OCI-LY3 (cell line): ENCODE results near the gene LENEP.

ENCODE experiments used
- H2AFZ ChIP-seq: fragments of 200-600, 300-600 bp; shearing (Covaris generic); 2 replicates; pipeline ENCODE4 v1.6.0; 2014; ENCODE audit warnings: antibody characterized with exemption, low read depth, low read length
- H3K27ac ChIP-seq: fragments of 200-600, 300-600 bp; sonication (generic); 2 replicates; pipeline ENCODE4 v1.5.1; 2014; ENCODE audit warnings: mild to moderate bottlenecking, low read length, moderate library complexity, mixed read lengths
- H3K27me3 ChIP-seq: fragments of 200-600, 300-600 bp; sonication (generic); 2 replicates; pipeline ENCODE4 v1.6.1; 2014; ENCODE audit warnings: low read depth, low read length, mixed read lengths
- H3K36me3 ChIP-seq: fragments of 200-600, 300-600 bp; sonication (generic); replicated peaks from 2 replicates; pipeline ENCODE3; 2014; ENCODE audit warnings: low read depth, low read length, mixed read lengths
- H3K4me1 ChIP-seq: fragments of 300-600, 200-600 bp; sonication (generic); 2 replicates; pipeline ENCODE4 v1.6.1; 2014; ENCODE audit warnings: low read length, mixed read lengths
- H3K4me2 ChIP-seq: fragments of 200-600, 300-600 bp; sonication (generic); 2 replicates; pipeline ENCODE4 v1.6.1; 2014; ENCODE audit warnings: low read length, mixed read lengths
- H3K4me3 ChIP-seq: fragments of 300-600, 200-600 bp; sonication (generic); 2 replicates; pipeline ENCODE4 v1.5.1; 2014; ENCODE audit warnings: antibody characterized with exemption, mild to moderate bottlenecking, low read length, moderate library complexity
- H3K79me2 ChIP-seq: fragments of 300-600, 200-600 bp; shearing (Covaris generic); 2 replicates; pipeline ENCODE4 v1.6.1; 2014; ENCODE audit warnings: mild to moderate bottlenecking, low read length, mixed read lengths
- H3K9ac ChIP-seq: fragments of 300-600, 200-600 bp; shearing (Covaris generic); 2 replicates; pipeline ENCODE4 v1.6.0; 2014; ENCODE audit warnings: mild to moderate bottlenecking, low read length, moderate library complexity
- H3K9me3 ChIP-seq: fragments of 200-600, 300-600 bp; shearing (Covaris generic); 2 replicates; pipeline ENCODE4 v1.6.1; 2014; ENCODE audit warnings: low read length, mixed read lengths; ENCODE audit not compliant: insufficient read depth
- H4K20me1 ChIP-seq: fragments of 200-600, 300-600 bp; sonication (generic); 2 replicates; pipeline ENCODE4 v1.6.1; 2016; ENCODE audit warnings: low read length, mixed read lengths; ENCODE audit not compliant: insufficient read depth
- EZH2phosphoT487 ChIP-seq: fragments of 200-600 bp; shearing (Covaris generic); IDR thresholded peaks from 2 replicates; pipeline ENCODE4 v1.6.1; 2018; ENCODE audit warnings: antibody characterized with exemption, mixed run types, low read depth
- TF ChIP-seq, protein P1 (sequence below): fragments of 200-600, 300-600 bp; sonication (generic); IDR thresholded peaks from 2 replicates; pipeline ENCODE4 v1.5.1; 2014; ENCODE audit warnings: antibody characterized with exemption, low read length, low read depth

The LENEP gene

DNA sequence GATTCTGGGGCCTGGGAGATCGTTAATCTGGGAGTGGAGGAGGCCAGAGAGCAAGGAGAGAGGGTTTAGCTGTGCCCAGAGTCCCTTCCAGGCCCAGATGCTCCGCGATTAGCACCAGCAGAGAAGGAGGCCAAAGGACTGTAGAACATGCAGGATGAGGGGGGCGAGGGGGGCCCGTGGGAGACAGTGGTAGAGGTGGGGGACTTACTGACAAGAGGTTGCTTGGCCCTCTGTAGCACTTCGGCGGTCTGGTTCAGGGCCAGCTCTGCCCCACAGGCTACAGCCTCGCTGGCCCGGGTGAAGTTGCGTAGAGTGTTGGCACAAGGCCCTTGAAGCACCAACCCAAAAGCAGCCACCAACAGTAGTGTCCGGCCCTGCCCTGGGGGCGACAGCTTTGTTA, 39.5 kb downstream of the LENEP start:
- H3K79me2 ChIP-seq = no peaks in the 10 kb centered on the region
- H2AFZ ChIP-seq = no peak overlapping the region
- no peaks in the 10 kb centered on the region for H4K20me1 ChIP-seq
- peaks cover 15% of the 10 kb centered on the region for H3K27me3 ChIP-seq
- H3K4me2 ChIP-seq = no peak overlapping the region
- H3K9ac ChIP-seq = no peak overlapping the region
- H3K9me3 ChIP-seq = no peaks in the 10 kb centered on the region
- H3K36me3 ChIP-seq = no peaks in the 10 kb centered on the region
- TF ChIP-seq, protein P1, sequence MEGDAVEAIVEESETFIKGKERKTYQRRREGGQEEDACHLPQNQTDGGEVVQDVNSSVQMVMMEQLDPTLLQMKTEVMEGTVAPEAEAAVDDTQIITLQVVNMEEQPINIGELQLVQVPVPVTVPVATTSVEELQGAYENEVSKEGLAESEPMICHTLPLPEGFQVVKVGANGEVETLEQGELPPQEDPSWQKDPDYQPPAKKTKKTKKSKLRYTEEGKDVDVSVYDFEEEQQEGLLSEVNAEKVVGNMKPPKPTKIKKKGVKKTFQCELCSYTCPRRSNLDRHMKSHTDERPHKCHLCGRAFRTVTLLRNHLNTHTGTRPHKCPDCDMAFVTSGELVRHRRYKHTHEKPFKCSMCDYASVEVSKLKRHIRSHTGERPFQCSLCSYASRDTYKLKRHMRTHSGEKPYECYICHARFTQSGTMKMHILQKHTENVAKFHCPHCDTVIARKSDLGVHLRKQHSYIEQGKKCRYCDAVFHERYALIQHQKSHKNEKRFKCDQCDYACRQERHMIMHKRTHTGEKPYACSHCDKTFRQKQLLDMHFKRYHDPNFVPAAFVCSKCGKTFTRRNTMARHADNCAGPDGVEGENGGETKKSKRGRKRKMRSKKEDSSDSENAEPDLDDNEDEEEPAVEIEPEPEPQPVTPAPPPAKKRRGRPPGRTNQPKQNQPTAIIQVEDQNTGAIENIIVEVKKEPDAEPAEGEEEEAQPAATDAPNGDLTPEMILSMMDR = no peak
- no peak for TF ChIP-seq EZH2phosphoT487
- no peak overlapping the region for H3K4me3 ChIP-seq
- no peaks in the 10 kb centered on the region for H3K4me1 ChIP-seq
- H3K27ac ChIP-seq = no peak overlapping the region

DNA sequence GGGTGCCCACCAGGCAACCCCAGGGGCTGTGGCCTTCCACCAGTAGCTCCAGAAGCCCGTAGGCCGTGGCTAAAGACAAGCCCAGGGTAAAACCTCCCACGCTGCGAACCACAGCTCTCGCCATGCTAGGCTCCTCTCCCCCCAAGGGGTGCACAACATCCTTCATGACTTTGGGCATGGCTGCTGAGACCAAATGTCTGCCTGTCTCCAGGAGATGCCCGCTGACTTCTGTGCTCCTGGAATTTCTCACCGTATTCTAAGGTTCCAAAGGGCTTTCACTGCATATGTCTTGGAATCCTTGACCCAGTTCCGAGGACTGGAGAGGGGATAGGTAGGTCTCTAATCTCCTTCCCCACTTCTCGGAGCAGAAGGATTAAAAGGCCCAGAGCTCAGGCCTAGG, 40.1 kb downstream of the LENEP start, which contains the start of the genes DCST1 and DCST2:
Gene DCST1 (plus strand): TSS at position 301 of the 400 bp plus-strand sequence. CDS start 213 bp downstream, outside the sequence.
Gene DCST2 (minus strand): TSS at position 258 of the 400 bp plus-strand sequence. CDS start 80 bp downstream, at position 178.
- Histone ChIP-seq H3K79me2 (no peaks in the 10 kb centered on the region), H3K9ac (no peak within 1 kb of the TSS), H3K36me3 (no peaks in the 10 kb centered on the region), H3K9me3 (no peaks in the 10 kb centered on the region), H3K27ac (no peak within 1 kb of the TSS), H3K27me3 (peaks cover 21% of the 10 kb centered on the region), H2AFZ (no peak within 1 kb of the TSS), H3K4me3 (no peak within 1 kb of the TSS), H4K20me1 (no peaks in the 10 kb centered on the region), H3K4me1 (no peaks in the 10 kb centered on the region), H3K4me2 (no peak within 1 kb of the TSS)
- no peak for TF ChIP-seq EZH2phosphoT487
- TF ChIP-seq, protein P1 = no peak

DNA sequence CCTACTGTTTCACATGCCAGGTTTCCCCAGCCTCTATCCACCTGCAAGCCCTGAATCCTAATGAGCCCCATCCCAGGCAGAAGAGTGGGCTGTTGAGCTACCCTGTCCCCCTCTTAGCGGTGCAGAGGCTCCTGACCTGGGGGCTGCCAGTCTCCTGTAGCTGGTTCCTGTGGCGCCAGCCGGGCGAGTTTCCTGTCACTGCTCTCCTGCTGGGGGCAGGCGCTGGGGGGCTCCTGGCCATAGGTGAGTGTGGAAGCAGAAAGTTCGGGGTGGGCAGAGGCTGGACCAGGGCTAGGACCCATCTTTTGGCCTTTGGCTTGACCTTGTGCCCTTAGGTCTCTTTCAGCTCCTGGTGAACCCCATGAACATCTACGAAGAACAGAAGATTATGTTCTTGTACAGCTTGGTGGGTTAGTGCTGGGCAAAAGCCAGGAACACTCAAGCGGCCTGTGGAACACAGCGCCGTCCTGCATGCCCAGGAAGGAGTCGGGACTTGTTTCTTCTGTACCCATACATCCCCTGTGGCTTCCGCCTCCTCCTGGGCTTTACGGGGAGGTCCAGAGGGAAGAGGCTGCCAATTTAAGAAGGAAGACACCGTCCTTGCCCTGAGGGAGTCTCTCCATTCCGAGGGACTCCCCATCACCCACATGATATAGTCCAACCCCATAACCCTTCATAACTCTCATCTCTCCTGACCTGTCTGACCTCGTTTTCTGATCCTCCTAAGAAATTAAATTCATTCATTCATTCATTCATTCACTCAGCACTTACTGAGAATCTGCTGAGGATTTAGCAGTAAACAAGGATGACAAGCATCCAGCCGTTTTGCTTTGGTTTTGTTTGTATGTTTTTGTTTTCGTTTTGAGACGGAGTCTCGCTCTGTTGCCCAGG, 41.2 kb downstream of the LENEP start:
- Histone ChIP-seq H3K36me3 (no peaks in the 10 kb centered on the region), H3K9ac (no peak overlapping the region), H3K27me3 (peaks cover 29% of the 10 kb centered on the region), H3K27ac (no peak overlapping the region), H3K4me2 (no peak overlapping the region), H3K79me2 (no peaks in the 10 kb centered on the region), H4K20me1 (no peaks in the 10 kb centered on the region), H3K4me1 (no peaks in the 10 kb centered on the region), H2AFZ (no peak overlapping the region), H3K9me3 (no peaks in the 10 kb centered on the region), H3K4me3 (no peak overlapping the region)
- TF ChIP-seq EZH2phosphoT487 = no peak
- TF ChIP-seq, protein P1 = no peak

DNA sequence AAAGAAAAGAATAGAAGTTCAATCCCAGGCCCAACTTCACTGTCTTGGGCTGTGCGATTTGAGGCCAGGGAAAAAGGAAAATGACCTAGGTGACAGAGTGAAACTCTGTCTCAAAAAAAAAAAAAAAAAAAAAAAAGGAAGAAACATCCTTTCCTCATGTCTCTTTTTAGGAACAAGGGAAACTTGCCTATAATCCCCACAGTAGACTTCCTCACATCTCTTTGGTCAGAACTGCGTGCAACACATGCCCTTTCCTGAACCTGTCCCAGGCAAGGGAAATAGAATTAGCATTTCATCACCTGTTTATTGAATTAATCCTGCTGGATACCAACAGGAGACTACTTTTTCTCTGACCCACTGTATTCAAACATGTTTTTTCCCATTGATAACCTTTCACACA, 42.5 kb downstream of the LENEP start:
- H3K4me1 ChIP-seq = no peaks in the 10 kb centered on the region
- H3K4me2 ChIP-seq = no peak overlapping the region
- H3K9ac ChIP-seq = no peak overlapping the region
- H2AFZ ChIP-seq = no peak overlapping the region
- H4K20me1 ChIP-seq = no peaks in the 10 kb centered on the region
- H3K36me3 ChIP-seq = no peaks in the 10 kb centered on the region
- no peak overlapping the region for H3K4me3 ChIP-seq
- H3K27me3 ChIP-seq = peaks cover 29% of the 10 kb centered on the region
- TF ChIP-seq EZH2phosphoT487 = no peak
- TF ChIP-seq, protein P1 = no peak
- no peak overlapping the region for H3K27ac ChIP-seq
- no peaks in the 10 kb centered on the region for H3K79me2 ChIP-seq
- H3K9me3 ChIP-seq = no peaks in the 10 kb centered on the region
